ENCODE data around the gene TBCD. TPM values are rescaled to one million over a fixed set of nuclear protein-coding genes. Genes with fewer than 3 reads are reported as not detected.

Gene TBCD
- total RNA-seq, 1 donor from 2014 or later, result 216 TPM

- intact Hi-C loops (cut with micrococcal nuclease), result no loop called here
These were observed 75.1 kb downstream of the TBCD start for GRCh38 chr17:82826956-82827355.

GRCh38 chr17:82828875-82829487 is 77.1 kb downstream of the TBCD start:
- intact Hi-C loops (cut with micrococcal nuclease), result no loop called here

- intact Hi-C loops (cut with micrococcal nuclease), result no loop called here
These were observed 78.4 kb downstream of the TBCD start for GRCh38 chr17:82830249-82830661.

- intact Hi-C loops (cut with micrococcal nuclease), result no loop called here
These were observed 79.4 kb downstream of the TBCD start for GRCh38 chr17:82831041-82831817.

GRCh38 chr17:82831818-82832200 is 79.9 kb downstream of the TBCD start:
- intact Hi-C loops (cut with micrococcal nuclease), result no loop called here

- intact Hi-C loops (cut with micrococcal nuclease), result no loop called here
These were observed 80.5 kb downstream of the TBCD start for GRCh38 chr17:82832411-82832810.

GRCh38 chr17:82832881-82833475 is 81.1 kb downstream of the TBCD start:
- intact Hi-C loops (cut with micrococcal nuclease), result no loop called here

GRCh38 chr17:82835122-82835521 is 83.3 kb downstream of the TBCD start:
- intact Hi-C loops (cut with micrococcal nuclease), result no loop called here

- intact Hi-C loops (cut with micrococcal nuclease), result no loop called here
These were observed 84.1 kb downstream of the TBCD start for GRCh38 chr17:82835766-82836512.

- intact Hi-C loops (cut with micrococcal nuclease), result no loop called here
These were observed 85.0 kb downstream of the TBCD start for GRCh38 chr17:82836823-82837357.

GRCh38 chr17:82837586-82838320 is 85.9 kb downstream of the TBCD start:
- intact Hi-C loops (cut with micrococcal nuclease), result no loop called here

GRCh38 chr17:82838386-82839063 is 86.7 kb downstream of the TBCD start:
- intact Hi-C loops (cut with micrococcal nuclease), result no loop called here

GRCh38 chr17:82839617-82840292 is 87.9 kb downstream of the TBCD start, which contains the start of gene ZNF750:
ZNF750 (minus strand) TSS chr17:82840022; CDS start chr17:82832454, 7,568 bp downstream.
- intact Hi-C loops (cut with micrococcal nuclease), result no loop called here

- intact Hi-C loops (cut with micrococcal nuclease), result no loop called here
These were observed 88.6 kb downstream of the TBCD start for GRCh38 chr17:82840431-82840831.

- intact Hi-C loops (cut with micrococcal nuclease), result no loop called here
These were observed 90.2 kb downstream of the TBCD start for GRCh38 chr17:82841921-82842596.

GRCh38 chr17:82843904-82844680 is 92.2 kb downstream of the TBCD start:
- intact Hi-C loops (cut with micrococcal nuclease), result no loop called here

- intact Hi-C loops (cut with micrococcal nuclease), result no loop called here
These were observed 92.9 kb downstream of the TBCD start for GRCh38 chr17:82844796-82845162.

GRCh38 chr17:82845163-82845807 is 93.4 kb downstream of the TBCD start:
- intact Hi-C loops (cut with micrococcal nuclease), result no loop called here
